Lung (tissue), 12 donors: Measurements from ENCODE around the gene STAB2. TPM values are rescaled to one million over a fixed set of nuclear protein-coding genes. Genes with fewer than 3 reads are reported as not detected.
A peak's percentile ranks its signal among the peaks of the same experiment; 100 is the strongest.

Experiments used
- ATAC-seq: fragments of 200-7000 bp; cut with Tn5 transposase; one replicate; pipeline ENCODE4 v1.9.1; 2020; ENCODE audit warnings: moderate number of reproducible peaks; ENCODE audit not compliant: insufficient read depth, low FRiP score
- DNase-seq, 3 donors: peaks; one replicate each; pipeline ENCODE4 v3.0.0-alpha.2; 2013 to 2017
- H3K27ac ChIP-seq, 2 donors: one replicate each; pipeline ENCODE4 v1.5.1; 2013; ENCODE audit warnings: mild to moderate bottlenecking in 2 of 2, moderate library complexity in 2 of 2, control low read depth in 1 of 2, inconsistent platforms in 1 of 2, low read depth in 1 of 2, low read length in 1 of 2
- H3K27me3 ChIP-seq, 3 donors: one replicate each; pipeline ENCODE4 v1.5.1; 2013; ENCODE audit warnings: low read length in 2 of 3; ENCODE audit not compliant: control insufficient read depth in 3 of 3, insufficient read depth in 3 of 3
- H3K36me3 ChIP-seq, 4 donors: one replicate each; pipeline ENCODE4 v1.5.1; 2013; ENCODE audit warnings: low read length in 4 of 4, mild to moderate bottlenecking in 1 of 4, moderate library complexity in 1 of 4; ENCODE audit not compliant: control insufficient read depth in 4 of 4, insufficient read depth in 4 of 4
- H3K4me1 ChIP-seq, 5 donors: one replicate each; pipeline ENCODE4 v1.5.1; 2013; ENCODE audit warnings: low read length in 5 of 5, mild to moderate bottlenecking in 2 of 5, moderate library complexity in 1 of 5; ENCODE audit not compliant: control insufficient read depth in 5 of 5, insufficient read depth in 5 of 5
- H3K4me3 ChIP-seq: one replicate; pipeline ENCODE4 v1.5.1; 2013; ENCODE audit warnings: mild to moderate bottlenecking, control low read depth, moderate library complexity
- H3K9ac ChIP-seq, 2 donors: one replicate each; pipeline ENCODE4 v1.5.1; 2013; ENCODE audit warnings: low read length in 2 of 2, control low read depth in 1 of 2; ENCODE audit not compliant: insufficient read depth in 1 of 2
- H3K9me3 ChIP-seq, 4 donors: one replicate each; pipeline ENCODE4 v1.5.1; 2013; ENCODE audit warnings: low read length in 3 of 4, mild to moderate bottlenecking in 1 of 4, moderate library complexity in 1 of 4; ENCODE audit not compliant: control insufficient read depth in 4 of 4, insufficient read depth in 3 of 4
- WGBS, 2 donors: extraction: QIAGEN DNeasy Blood & Tissue Kit; methylation state at CpG; one replicate each; pipeline ENCODE4 v1.1.7; 2013; 5-methylcytosine and 5-hydroxymethylcytosine counted together
- polyA plus RNA-seq, 2 donors: library from polyadenylated mRNA; stranded (reverse); fragments of 200-250 nt; gene quantifications; one replicate each; pipeline ENCODE4 v1.2.1, GENCODE V29; 2013
- total RNA-seq, 2 donors: library from RNA; depleted of rRNA in 1 of 2; stranded (reverse); fragments of >200 nt in 1 of 2; gene quantifications; one replicate each; pipeline ENCODE4 v1.2.1, GENCODE V29; 2014 to 2021
- TF ChIP-seq, protein P1 (sequence below): IDR thresholded peaks from 2 replicates; pipeline ENCODE4 v1.5.1; 2012; ENCODE audit warnings: mild to moderate bottlenecking; ENCODE audit errors: control extremely low read depth, extremely low read depth
- donor health status: control.
- donor health status: control.
- donor health status: Bipolar disorder and iron deficiency.
- donor health status: healthy.
- donor health status: DM: yes; HTN: yes; CAD: no.

The STAB2 gene
- total and polyA plus RNA-seq, 4 donors, result 0.06 to 10.0 (median 0.43) TPM

DNA sequence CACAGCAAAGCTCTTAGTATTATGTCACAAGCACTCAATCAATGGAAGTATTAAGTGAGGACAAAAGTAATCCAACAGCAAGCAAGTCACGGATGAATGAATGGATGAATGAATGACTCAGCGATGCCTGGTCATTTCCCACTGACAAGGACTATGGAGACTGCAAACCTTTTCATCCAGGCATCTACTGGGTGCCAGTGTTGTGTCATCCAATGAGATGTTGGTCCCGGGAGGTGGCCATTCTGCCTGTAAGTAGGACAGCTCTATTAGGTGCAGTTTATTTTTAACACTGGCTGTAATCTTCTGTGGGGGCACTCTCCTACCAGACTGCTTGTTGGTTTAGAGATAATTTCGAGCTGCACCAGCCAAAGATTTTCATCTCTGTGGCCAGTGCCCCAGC lies 39.4 kb downstream of the STAB2 start:
- no peaks in the 10 kb centered on the region for H3K36me3 ChIP-seq
- peak overlapping the region in 1 of 2 donors; percentile 27 for H3K27ac ChIP-seq
- no peaks in the 10 kb centered on the region for H3K27me3 ChIP-seq
- TF ChIP-seq, protein P1, sequence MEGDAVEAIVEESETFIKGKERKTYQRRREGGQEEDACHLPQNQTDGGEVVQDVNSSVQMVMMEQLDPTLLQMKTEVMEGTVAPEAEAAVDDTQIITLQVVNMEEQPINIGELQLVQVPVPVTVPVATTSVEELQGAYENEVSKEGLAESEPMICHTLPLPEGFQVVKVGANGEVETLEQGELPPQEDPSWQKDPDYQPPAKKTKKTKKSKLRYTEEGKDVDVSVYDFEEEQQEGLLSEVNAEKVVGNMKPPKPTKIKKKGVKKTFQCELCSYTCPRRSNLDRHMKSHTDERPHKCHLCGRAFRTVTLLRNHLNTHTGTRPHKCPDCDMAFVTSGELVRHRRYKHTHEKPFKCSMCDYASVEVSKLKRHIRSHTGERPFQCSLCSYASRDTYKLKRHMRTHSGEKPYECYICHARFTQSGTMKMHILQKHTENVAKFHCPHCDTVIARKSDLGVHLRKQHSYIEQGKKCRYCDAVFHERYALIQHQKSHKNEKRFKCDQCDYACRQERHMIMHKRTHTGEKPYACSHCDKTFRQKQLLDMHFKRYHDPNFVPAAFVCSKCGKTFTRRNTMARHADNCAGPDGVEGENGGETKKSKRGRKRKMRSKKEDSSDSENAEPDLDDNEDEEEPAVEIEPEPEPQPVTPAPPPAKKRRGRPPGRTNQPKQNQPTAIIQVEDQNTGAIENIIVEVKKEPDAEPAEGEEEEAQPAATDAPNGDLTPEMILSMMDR, result no peak
- peak; percentile 28 to 49 (median 29) for DNase-seq
- WGBS, 2 donors, result 37 to 81% methylated on average over 4 of the region's 4 CpGs
- no peak overlapping the region for H3K9ac ChIP-seq
- ATAC-seq, result no peak
- no peak overlapping the region for H3K4me3 ChIP-seq
- no peaks in the 10 kb centered on the region for H3K9me3 ChIP-seq
- H3K4me1 ChIP-seq, result no peaks in the 10 kb centered on the region

DNA sequence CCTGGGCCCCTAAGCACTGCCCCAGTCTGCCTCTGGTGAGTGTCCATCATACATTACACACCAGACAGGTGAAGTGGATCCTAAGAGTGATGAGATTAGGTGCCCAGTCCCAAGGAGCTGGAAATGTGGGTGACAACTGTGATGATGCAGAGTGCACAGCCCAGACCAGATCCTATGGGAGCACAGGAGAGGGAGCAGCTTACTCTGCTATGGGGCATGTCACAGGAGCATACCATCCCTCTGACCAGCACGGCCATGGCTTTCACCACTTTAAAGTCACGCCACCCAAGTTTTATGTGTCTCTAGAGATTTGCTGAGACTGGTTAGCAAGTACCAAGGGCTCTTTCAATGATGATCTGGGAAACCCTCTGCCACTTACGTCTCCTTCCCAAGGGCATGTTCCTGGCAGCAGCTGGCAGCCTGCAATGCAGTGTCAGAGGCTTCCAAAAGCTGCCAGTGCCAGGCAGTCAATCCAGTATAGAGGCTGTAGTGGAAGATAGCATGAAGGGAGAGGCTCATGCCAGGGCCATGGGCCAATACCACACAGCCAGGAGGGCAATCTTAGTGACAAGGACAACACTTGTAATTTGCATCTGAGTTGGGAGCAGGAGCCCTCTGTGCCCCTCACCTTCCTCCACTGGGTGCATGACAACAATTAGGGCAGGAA lies 40.2 kb downstream of the STAB2 start:
- no peak overlapping the region for H3K9ac ChIP-seq
- DNase-seq (no peak), ATAC-seq (no peak)
- H3K9me3 ChIP-seq, result peaks cover 0 to 3% (median 0%) of the 10 kb centered on the region in 4 donors
- 83 to 88% methylated on average over 3 of the region's 3 CpGs for WGBS, 2 donors
- H3K4me1 ChIP-seq, result no peaks in the 10 kb centered on the region
- no peaks in the 10 kb centered on the region for H3K36me3 ChIP-seq
- H3K4me3 ChIP-seq, result no peak overlapping the region
- H3K27me3 ChIP-seq, result no peaks in the 10 kb centered on the region
- TF ChIP-seq, protein P1, result no peak
- peak overlapping the region in 1 of 2 donors; percentile 27 for H3K27ac ChIP-seq

DNA sequence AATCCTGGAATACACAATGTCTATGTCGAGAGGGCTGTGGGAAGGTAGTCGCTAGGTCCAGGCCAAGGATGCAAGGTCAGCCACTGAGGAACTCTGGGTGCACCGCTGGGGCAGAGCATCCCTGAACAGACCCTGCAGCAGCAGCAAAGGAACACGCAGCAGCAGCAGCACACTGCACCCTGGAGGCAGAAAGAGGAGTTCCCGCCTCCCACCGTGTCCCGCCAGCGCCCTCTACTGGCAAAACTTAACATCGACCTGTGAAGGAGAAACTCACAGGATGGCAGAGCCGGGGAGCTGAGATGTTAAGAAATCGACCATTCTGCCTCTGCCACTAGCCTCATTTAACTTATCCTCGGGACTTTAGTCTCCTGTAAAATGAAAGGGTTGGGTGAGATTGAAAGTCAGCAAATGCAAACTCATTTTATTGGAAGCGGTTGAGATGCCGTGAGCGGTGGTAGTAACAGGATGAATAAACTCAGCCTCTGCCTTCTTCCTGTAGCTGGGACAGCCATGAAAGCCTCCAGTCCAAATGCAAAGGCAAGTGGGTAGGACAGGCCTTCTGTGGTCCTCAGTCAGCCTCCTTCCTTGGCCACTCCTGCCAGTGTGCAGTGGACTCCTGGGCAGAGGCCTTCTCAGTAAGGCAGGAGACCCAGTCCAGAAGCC lies 45.6 kb downstream of the STAB2 start:
- ATAC-seq (no peak), DNase-seq (peak in 2 of 3 donors; percentile 16 to 34)
- Histone ChIP-seq H3K4me1 (no peaks in the 10 kb centered on the region), H3K27me3 (no peaks in the 10 kb centered on the region), H3K9ac (no peak overlapping the region), H3K9me3 (peaks cover 0 to 12% (median 0%) of the 10 kb centered on the region in 4 donors), H3K4me3 (no peak overlapping the region), H3K27ac (no peak overlapping the region), H3K36me3 (no peaks in the 10 kb centered on the region)
- WGBS, 2 donors, result 48 to 53% methylated on average over 15 of the region's 15 CpGs
- TF ChIP-seq, protein P1, result peak; percentile 13
